MM.1S (cell line): ENCODE data around the gene CLNK.

Experiments used
- DNase-seq: peaks from one replicate; pipeline ENCODE4 v3.0.0-alpha.2; 2015
- H2AFZ ChIP-seq: fragments of 300-600 bp; sonication (generic); 2 replicates; pipeline ENCODE4 v1.6.0; 2016; ENCODE audit warnings: antibody characterized with exemption, low read length
- H3F3A ChIP-seq: fragments of 300-600 bp; sonication (generic); 2 replicates; pipeline ENCODE4 v1.6.1; 2016; ENCODE audit warnings: mild to moderate bottlenecking, antibody characterized with exemption, low read length, moderate library complexity, mixed read lengths; ENCODE audit not compliant: insufficient read depth
- H3K27ac ChIP-seq: fragments of 300-600 bp; sonication (generic); 2 replicates; pipeline ENCODE4 v1.5.1; 2016; ENCODE audit warnings: mild to moderate bottlenecking, low read length
- H3K27me3 ChIP-seq: fragments of 300-600 bp; sonication (generic); replicated peaks from 2 replicates; pipeline ENCODE4 v1.6.0; 2016; ENCODE audit warnings: low read length; ENCODE audit not compliant: insufficient read depth
- H3K36me3 ChIP-seq: fragments of 300-600 bp; sonication (generic); replicated peaks from 2 replicates; pipeline ENCODE4 v1.6.1; 2016; ENCODE audit warnings: mild to moderate bottlenecking, low read length, mixed read lengths; ENCODE audit not compliant: insufficient read depth
- H3K4me1 ChIP-seq: fragments of 300-600 bp; sonication (generic); 2 replicates; pipeline ENCODE4 v1.6.1; 2016; ENCODE audit warnings: low read length, mixed read lengths
- H3K4me2 ChIP-seq: fragments of 300-600 bp; sonication (generic); 2 replicates; pipeline ENCODE4 v1.6.0; 2016; ENCODE audit warnings: low read depth, low read length
- H3K4me3 ChIP-seq: fragments of 300-600 bp; sonication (generic); 2 replicates; pipeline ENCODE4 v1.5.1; 2016; ENCODE audit warnings: low read length, mixed read lengths
- H3K79me2 ChIP-seq: fragments of 300-600 bp; sonication (generic); 2 replicates; pipeline ENCODE4 v1.6.1; 2016; ENCODE audit warnings: mixed run types, low read length, mixed read lengths
- H3K9ac ChIP-seq: fragments of 300-600 bp; sonication (generic); 2 replicates; pipeline ENCODE4 v1.6.1; 2016; ENCODE audit warnings: low read length, mixed read lengths
- H3K9me2 ChIP-seq: fragments of 300-600 bp; sonication (generic); replicated peaks from 2 replicates; pipeline ENCODE4 v1.6.1; 2016; ENCODE audit warnings: mild to moderate bottlenecking, low read length, mixed read lengths; ENCODE audit not compliant: insufficient read depth
- H3K9me3 ChIP-seq: fragments of 300-600 bp; sonication (generic); replicated peaks from 2 replicates; pipeline ENCODE4 v1.6.1; 2016; ENCODE audit warnings: mild to moderate bottlenecking, low read length, mixed read lengths; ENCODE audit not compliant: insufficient read depth
- H4K20me1 ChIP-seq: fragments of 300-600 bp; sonication (generic); 2 replicates; pipeline ENCODE4 v1.6.1; 2016; ENCODE audit warnings: mild to moderate bottlenecking, low read length, moderate library complexity, mixed read lengths; ENCODE audit not compliant: insufficient read depth
- CTCF ChIP-seq: fragments of 300-600 bp; sonication (generic); IDR thresholded peaks from 2 replicates; pipeline ENCODE4 v1.5.1; 2016; ENCODE audit warnings: antibody characterized with exemption, low read length, mixed read lengths
- EZH2 ChIP-seq: fragments of 300-600 bp; sonication (generic); optimal IDR thresholded peaks from 2 replicates; pipeline ENCODE3; 2017; ENCODE audit warnings: low read depth, mild to moderate bottlenecking, antibody characterized with exemption, low read length, mixed read lengths
- EZH2phosphoT487 ChIP-seq: fragments of 300-600 bp; sonication (generic); IDR thresholded peaks from 2 replicates; pipeline ENCODE4 v1.6.1; 2018; ENCODE audit warnings: antibody characterized with exemption, low read length

CLNK gene

GRCh38 chr4:10534820-10535219, 149.7 kb downstream of the CLNK start:
- H3K9me3 ChIP-seq = no peaks in the 10 kb centered on the region
- H3K4me3 ChIP-seq = no peak overlapping the region
- no peaks in the 10 kb centered on the region for H3F3A ChIP-seq
- no peaks in the 10 kb centered on the region for H3K36me3 ChIP-seq
- H3K27ac ChIP-seq = no peak overlapping the region
- TF ChIP-seq EZH2phosphoT487 (no peak), CTCF (no peak), EZH2 (no peak)
- no peak overlapping the region for H2AFZ ChIP-seq
- H4K20me1 ChIP-seq = no peaks in the 10 kb centered on the region
- 0 out of 2 replicates have a peak, but pooled peaks cover 5% of the 10 kb centered on the region for H3K4me1 ChIP-seq
- no peak for DNase-seq
- no peaks in the 10 kb centered on the region for H3K9me2 ChIP-seq
- no peaks in the 10 kb centered on the region for H3K79me2 ChIP-seq
- H3K27me3 ChIP-seq = no peaks in the 10 kb centered on the region
- no peak overlapping the region for H3K4me2 ChIP-seq
- H3K9ac ChIP-seq = no peak overlapping the region

DNA sequence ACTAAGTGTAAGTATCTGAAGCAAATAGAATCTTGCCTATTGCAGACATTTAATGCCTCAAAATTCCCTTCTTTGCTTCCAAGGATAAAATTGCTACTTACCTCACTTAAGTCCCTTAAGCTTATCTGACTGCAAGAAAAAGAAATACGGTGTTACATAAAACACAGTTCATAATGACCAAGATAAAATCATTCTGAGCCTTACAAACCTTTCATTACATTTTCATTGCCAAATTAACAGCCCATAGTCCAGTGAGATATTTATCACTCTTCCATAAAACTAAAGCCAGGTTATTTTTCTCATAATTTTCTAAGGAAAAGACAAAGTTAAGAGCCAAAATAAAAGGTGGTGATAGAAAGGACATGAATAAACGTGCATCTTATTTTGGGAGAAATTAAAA, 152.4 kb downstream of the CLNK start:
- H3K27ac ChIP-seq = no peak overlapping the region
- H3K27me3 ChIP-seq = no peaks in the 10 kb centered on the region
- no peaks in the 10 kb centered on the region for H4K20me1 ChIP-seq
- no peak overlapping the region for H3K4me3 ChIP-seq
- H3K36me3 ChIP-seq = no peaks in the 10 kb centered on the region
- no peaks in the 10 kb centered on the region for H3K9me3 ChIP-seq
- no peak overlapping the region for H2AFZ ChIP-seq
- H3F3A ChIP-seq = no peaks in the 10 kb centered on the region
- DNase-seq = no peak
- no peaks in the 10 kb centered on the region for H3K4me1 ChIP-seq
- H3K4me2 ChIP-seq = no peak overlapping the region
- no peaks in the 10 kb centered on the region for H3K9me2 ChIP-seq
- H3K9ac ChIP-seq = no peak overlapping the region
- TF ChIP-seq CTCF (no peak), EZH2phosphoT487 (no peak), EZH2 (no peak)
- H3K79me2 ChIP-seq = no peaks in the 10 kb centered on the region

DNA sequence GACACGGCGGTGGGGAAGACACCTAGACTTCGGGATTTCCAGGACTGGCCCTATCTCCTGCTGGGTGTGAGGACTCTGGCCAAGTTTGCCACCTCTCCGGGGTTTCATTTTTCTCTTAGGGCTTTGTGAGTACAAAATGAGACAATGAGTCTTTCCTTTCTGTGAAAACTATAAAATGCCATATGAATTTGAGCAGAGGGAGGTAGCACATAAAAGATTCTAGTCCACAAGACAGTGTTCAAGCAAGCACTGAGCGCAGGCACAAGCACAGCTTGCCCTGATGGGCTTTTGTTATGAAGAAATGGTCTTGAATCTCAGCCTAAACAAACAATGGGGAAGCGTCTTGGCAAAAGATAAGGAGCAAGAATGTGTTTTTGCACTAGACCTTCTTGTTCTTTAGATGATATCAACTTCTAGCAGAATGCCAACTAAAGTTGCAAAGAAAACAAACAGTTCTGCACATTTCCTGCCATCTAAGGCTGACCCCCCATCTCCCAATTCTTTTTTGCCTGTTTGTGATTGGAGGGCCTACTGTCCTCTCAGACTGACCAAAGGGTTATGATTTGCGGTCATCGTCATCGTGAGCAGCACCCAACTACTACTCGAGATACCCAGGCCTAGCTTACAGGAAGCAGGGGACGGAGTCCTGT, 154.3 kb downstream of the CLNK start:
- H3K27me3 ChIP-seq = no peaks in the 10 kb centered on the region
- no peak overlapping the region for H2AFZ ChIP-seq
- no peaks in the 10 kb centered on the region for H3F3A ChIP-seq
- no peaks in the 10 kb centered on the region for H3K9me3 ChIP-seq
- H3K4me2 ChIP-seq = no peak overlapping the region
- no peak overlapping the region for H3K4me3 ChIP-seq
- no peaks in the 10 kb centered on the region for H3K79me2 ChIP-seq
- H3K27ac ChIP-seq = no peak overlapping the region
- H3K4me1 ChIP-seq = no peaks in the 10 kb centered on the region
- TF ChIP-seq CTCF = no peak
- TF ChIP-seq EZH2phosphoT487 = no peak
- TF ChIP-seq EZH2 = no peak
- no peak overlapping the region for H3K9ac ChIP-seq
- H4K20me1 ChIP-seq = no peaks in the 10 kb centered on the region
- no peak for DNase-seq
- no peaks in the 10 kb centered on the region for H3K36me3 ChIP-seq
- no peaks in the 10 kb centered on the region for H3K9me2 ChIP-seq
